Mesendoderm (in vitro differentiated cells): ENCODE measurements around the gene H2BW2. TPM values are rescaled to one million over a fixed set of nuclear protein-coding genes. Genes with fewer than 3 reads are reported as not detected.

Source experiments
- DNase-seq: peaks from one replicate; pipeline ENCODE4 v3.0.0; 2013
- H2AK5ac ChIP-seq: 2 replicates; pipeline ENCODE4 v1.6.1; 2013; ENCODE audit warnings: low read length, inconsistent platforms
- H2BK120ac ChIP-seq: 2 replicates; pipeline ENCODE4 v1.6.1; 2013; ENCODE audit warnings: low read depth, mild to moderate bottlenecking, low read length, moderate library complexity, mixed read lengths
- H2BK15ac ChIP-seq: replicated peaks from 2 replicates; pipeline ENCODE4 v1.6.1; 2013; ENCODE audit warnings: low read depth, mild to moderate bottlenecking, moderate library complexity
- H2BK5ac ChIP-seq: 2 replicates; pipeline ENCODE4 v1.6.1; 2013; ENCODE audit warnings: low read length, inconsistent platforms
- H3K18ac ChIP-seq: 2 replicates; pipeline ENCODE4 v1.6.1; 2013; ENCODE audit warnings: mild to moderate bottlenecking, low read length, mixed read lengths
- H3K23ac ChIP-seq: one replicate; pipeline ENCODE4 v1.6.1; 2013; ENCODE audit warnings: low read length
- H3K27ac ChIP-seq: 2 replicates; pipeline ENCODE4 v1.5.1; 2013; ENCODE audit warnings: low read depth, mild to moderate bottlenecking, inconsistent platforms, low read length, moderate library complexity
- H3K27me3 ChIP-seq: 2 replicates; pipeline ENCODE4 v1.6.1; 2013; ENCODE audit warnings: low read length, control low read depth, mild to moderate bottlenecking, inconsistent platforms; ENCODE audit not compliant: insufficient read depth, poor library complexity
- H3K36me3 ChIP-seq: 2 replicates; pipeline ENCODE4 v1.6.1; 2013; ENCODE audit warnings: low read length, inconsistent platforms; ENCODE audit not compliant: control insufficient read depth, insufficient read depth
- H3K4ac ChIP-seq: one replicate; pipeline ENCODE4 v1.6.1; 2013; ENCODE audit warnings: low read depth, mild to moderate bottlenecking, low read length, moderate library complexity
- H3K4me1 ChIP-seq: 2 replicates; pipeline ENCODE4 v1.6.1; 2013; ENCODE audit warnings: low read depth, low read length, inconsistent platforms; ENCODE audit not compliant: control insufficient read depth
- H3K4me2 ChIP-seq: 2 replicates; pipeline ENCODE4 v1.6.1; 2013; ENCODE audit warnings: low read length
- H3K4me3 ChIP-seq: 2 replicates; pipeline ENCODE4 v1.5.1; 2013; ENCODE audit warnings: mild to moderate bottlenecking, low read length
- H3K56ac ChIP-seq: one replicate; pipeline ENCODE4 v1.6.1; 2013; ENCODE audit warnings: low read length
- H3K79me1 ChIP-seq: 2 replicates; pipeline ENCODE4 v1.6.1; 2013; ENCODE audit warnings: low read length, inconsistent platforms
- H3K79me2 ChIP-seq: 2 replicates; pipeline ENCODE4 v1.6.1; 2013; ENCODE audit warnings: mild to moderate bottlenecking, low read length; ENCODE audit not compliant: control insufficient read depth, insufficient read depth
- H3K9ac ChIP-seq: 2 replicates; pipeline ENCODE4 v1.6.1; 2013; ENCODE audit warnings: low read length, inconsistent platforms
- H4K5ac ChIP-seq: one replicate; pipeline ENCODE4 v1.6.1; 2013; ENCODE audit warnings: low read length
- H4K8ac ChIP-seq: one replicate; pipeline ENCODE4 v1.6.1; 2013; ENCODE audit warnings: low read depth, mild to moderate bottlenecking, control low read depth, low read length, moderate library complexity
- WGBS: extraction: QIAGEN DNeasy Blood & Tissue Kit; methylation state at CpG from one replicate; pipeline ENCODE4 v1.1.7; 2013; ENCODE audit warnings: low lambda C conversion rate, missing lambda C conversion rate; ENCODE audit not compliant: insufficient coverage; ENCODE audit errors: extremely low coverage; 5-methylcytosine and 5-hydroxymethylcytosine counted together
- polyA plus RNA-seq, 2 experiments: library from polyadenylated mRNA; stranded (reverse); fragments of 200-250 nt; gene quantifications; one replicate each; pipeline ENCODE4 v1.2.3, GENCODE V29; 2013

The H2BW2 gene
- polyA plus RNA-seq (2013, experiment 1 of 2), result 0.14 TPM
- polyA plus RNA-seq (2013, experiment 2 of 2), result 0.13 TPM

DNA sequence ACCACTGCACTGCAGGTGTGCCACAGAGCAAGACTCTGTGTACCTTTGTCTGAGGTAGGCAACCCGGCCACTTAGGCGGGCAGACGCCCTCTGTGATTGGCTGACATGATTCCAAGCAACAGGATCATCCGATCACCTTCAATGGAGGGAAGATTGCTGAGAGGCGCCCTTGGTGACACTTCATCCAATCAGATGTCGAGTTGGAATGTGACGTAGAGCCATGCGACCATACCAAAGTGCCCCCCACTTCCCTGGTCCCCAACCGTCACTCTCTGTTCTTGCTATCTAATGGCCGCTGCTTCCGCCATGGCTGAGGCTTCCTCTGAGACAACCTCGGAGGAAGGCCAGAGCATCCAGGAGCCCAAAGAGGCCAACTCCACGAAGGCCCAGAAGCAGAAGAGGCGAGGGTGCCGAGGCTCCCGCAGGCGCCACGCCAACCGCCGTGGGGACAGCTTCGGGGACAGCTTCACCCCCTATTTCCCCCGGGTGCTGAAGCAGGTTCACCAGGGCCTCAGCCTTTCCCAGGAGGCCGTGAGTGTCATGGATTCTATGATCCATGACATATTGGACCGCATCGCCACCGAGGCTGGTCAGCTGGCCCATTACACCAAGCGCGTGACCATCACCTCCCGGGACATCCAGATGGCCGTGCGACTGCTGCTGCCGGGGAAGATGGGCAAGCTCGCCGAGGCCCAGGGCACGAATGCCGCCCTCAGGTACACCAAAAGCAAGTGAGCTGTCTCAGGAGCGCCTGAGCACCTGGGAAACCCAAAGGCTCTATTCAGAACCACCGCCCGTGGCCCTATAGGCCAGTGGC, at the start of gene H2BW2:
Gene H2BW2 (plus strand): TSS at position 268 of the 817 bp plus-strand sequence. CDS start 39 bp downstream, at position 307.
- H3K79me1 ChIP-seq, result no peaks in the 10 kb centered on the region
- H3K27ac ChIP-seq, result no peak within 1 kb of the TSS
- H3K9ac ChIP-seq, result no peak within 1 kb of the TSS
- H3K4me3 ChIP-seq, result no peak within 1 kb of the TSS
- DNase-seq, result no peak
- no peak within 1 kb of the TSS for H3K4me2 ChIP-seq
- H3K23ac ChIP-seq, result no peak within 1 kb of the TSS
- no peak within 1 kb of the TSS for H2AK5ac ChIP-seq
- H3K27me3 ChIP-seq, result no peaks in the 10 kb centered on the region
- no CpG with 5 or more reads among the region's 39 CpGs for WGBS
- no peak within 1 kb of the TSS for H3K56ac ChIP-seq
- no peaks in the 10 kb centered on the region for H3K36me3 ChIP-seq
- H2BK15ac ChIP-seq, result no peak within 1 kb of the TSS
- H4K5ac ChIP-seq, result no peak within 1 kb of the TSS
- no peak within 1 kb of the TSS for H3K4ac ChIP-seq
- H2BK120ac ChIP-seq, result no peak within 1 kb of the TSS
- H3K18ac ChIP-seq, result no peak within 1 kb of the TSS
- H3K79me2 ChIP-seq, result no peaks in the 10 kb centered on the region
- H3K4me1 ChIP-seq, result no peaks in the 10 kb centered on the region
- H2BK5ac ChIP-seq, result no peak within 1 kb of the TSS
- H4K8ac ChIP-seq, result no peak within 1 kb of the TSS

DNA sequence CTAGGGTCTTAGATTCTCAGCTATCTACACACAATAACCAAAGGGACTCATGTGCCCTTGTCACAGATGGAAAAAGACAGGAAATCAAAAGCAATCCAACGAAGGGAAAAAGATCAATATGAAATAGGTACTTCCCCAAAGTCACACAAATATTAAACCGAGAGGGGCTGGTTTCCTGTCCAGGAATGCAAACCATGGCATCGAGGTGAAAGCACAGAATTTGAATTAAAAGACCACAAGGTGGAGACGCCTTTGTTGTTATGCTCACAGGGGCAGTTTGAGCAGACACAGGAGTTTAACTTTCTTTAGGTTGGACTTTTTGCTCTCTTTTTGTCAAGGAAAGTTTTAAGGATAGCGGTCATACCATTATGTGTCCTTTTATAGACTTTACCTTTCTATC, 40.5 kb upstream of the H2BW2 start:
- no peak for DNase-seq
- Histone ChIP-seq H3K4ac (no peak overlapping the region), H3K4me1 (no peaks in the 10 kb centered on the region), H2BK120ac (no peak overlapping the region), H3K36me3 (no peaks in the 10 kb centered on the region), H3K79me2 (no peaks in the 10 kb centered on the region), H3K4me2 (no peak overlapping the region), H3K4me3 (no peak overlapping the region), H3K27ac (no peak overlapping the region), H2BK5ac (no peak overlapping the region), H3K23ac (no peak overlapping the region), H2BK15ac (no peak overlapping the region), H3K9ac (no peak overlapping the region), H3K18ac (no peak overlapping the region), H3K56ac (no peak overlapping the region), H4K8ac (no peak overlapping the region), H3K79me1 (no peaks in the 10 kb centered on the region), H4K5ac (no peak overlapping the region), H3K27me3 (no peaks in the 10 kb centered on the region), H2AK5ac (no peak overlapping the region)
- WGBS, result no CpG with 5 or more reads among the region's 5 CpGs

- Histone ChIP-seq H3K56ac (no peak overlapping the region), H2AK5ac (no peak overlapping the region), H3K4me3 (no peak overlapping the region), H3K36me3 (no peaks in the 10 kb centered on the region), H3K23ac (no peak overlapping the region), H3K79me2 (no peaks in the 10 kb centered on the region), H3K4ac (no peak overlapping the region), H3K4me1 (no peaks in the 10 kb centered on the region), H3K27ac (no peak overlapping the region), H2BK15ac (no peak overlapping the region), H3K79me1 (no peaks in the 10 kb centered on the region), H3K9ac (no peak overlapping the region), H2BK120ac (no peak overlapping the region), H4K5ac (no peak overlapping the region), H2BK5ac (no peak overlapping the region), H3K27me3 (no peaks in the 10 kb centered on the region), H3K18ac (no peak overlapping the region), H3K4me2 (no peak overlapping the region), H4K8ac (no peak overlapping the region)
- WGBS, result no CpG with 5 or more reads among the region's 5 CpGs
- DNase-seq, result no peak
These were observed 30.9 kb upstream of the H2BW2 start for GRCh38 chrX:104008831-104009230.

- Histone ChIP-seq H3K27me3 (no peaks in the 10 kb centered on the region), H3K56ac (no peak overlapping the region), H2AK5ac (no peak overlapping the region), H2BK5ac (no peak overlapping the region), H3K79me2 (no peaks in the 10 kb centered on the region), H2BK15ac (no peak overlapping the region), H3K36me3 (no peaks in the 10 kb centered on the region), H3K18ac (no peak overlapping the region), H4K8ac (no peak overlapping the region), H3K27ac (no peak overlapping the region), H2BK120ac (no peak overlapping the region), H3K79me1 (no peaks in the 10 kb centered on the region), H3K4me3 (no peak overlapping the region), H3K9ac (no peak overlapping the region), H3K4ac (no peak overlapping the region), H4K5ac (no peak overlapping the region), H3K4me1 (no peaks in the 10 kb centered on the region), H3K4me2 (no peak overlapping the region), H3K23ac (no peak overlapping the region)
- no CpG with 5 or more reads among the region's 24 CpGs for WGBS
- DNase-seq, result no peak
These were observed 26.6 kb upstream of the H2BW2 start for GRCh38 chrX:104013158-104013557.

DNA sequence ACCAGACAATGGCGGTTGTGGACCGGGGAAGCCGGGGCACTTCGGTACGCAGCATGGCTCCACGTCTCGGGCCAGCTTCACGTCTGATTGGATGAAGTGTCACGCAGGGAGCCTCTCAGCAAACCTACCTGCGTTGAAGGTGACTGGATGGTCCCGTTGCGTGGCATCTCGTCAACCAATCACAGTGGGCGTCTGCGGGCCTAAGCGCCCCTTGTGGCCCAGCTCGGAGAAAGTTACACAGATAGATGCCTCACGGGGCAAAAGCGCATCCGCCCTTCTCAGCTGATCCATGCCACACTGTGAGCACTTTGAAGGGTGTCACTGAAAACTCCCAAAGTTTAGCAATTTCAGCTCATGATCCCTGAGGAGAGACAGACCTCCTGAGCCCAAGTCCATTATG, 26.1 kb upstream of the H2BW2 start, which contains the start of gene H2BW1:
Gene H2BW1 (minus strand): TSS at position 103 of the 400 bp plus-strand sequence. CDS start 132 bp downstream, outside the sequence.
- Histone ChIP-seq H3K79me2 (no peaks in the 10 kb centered on the region), H3K4me1 (no peaks in the 10 kb centered on the region), H3K4ac (no peak within 1 kb of the TSS), H3K27ac (no peak within 1 kb of the TSS), H3K56ac (no peak within 1 kb of the TSS), H3K36me3 (no peaks in the 10 kb centered on the region), H2BK5ac (no peak within 1 kb of the TSS), H3K4me2 (no peak within 1 kb of the TSS), H3K23ac (no peak within 1 kb of the TSS), H3K27me3 (no peaks in the 10 kb centered on the region), H4K5ac (no peak within 1 kb of the TSS), H3K9ac (no peak within 1 kb of the TSS), H2AK5ac (no peak within 1 kb of the TSS), H3K18ac (no peak within 1 kb of the TSS), H3K79me1 (no peaks in the 10 kb centered on the region), H3K4me3 (no peak within 1 kb of the TSS), H2BK15ac (no peak within 1 kb of the TSS), H2BK120ac (no peak within 1 kb of the TSS), H4K8ac (no peak within 1 kb of the TSS)
- no CpG with 5 or more reads among the region's 20 CpGs for WGBS
- no peak for DNase-seq
